Inflammatory macrophage treated with lipopolysaccharide for 4 hours (primary cell): ENCODE measurements around the gene TTLL10.

ENCODE experiments used
- DNase-seq: peaks from one replicate; pipeline ENCODE4 v3.0.0-alpha.2; 2020

TTLL10 gene

GRCh38 chr1:1225238-1225845, 51.7 kb downstream of the TTLL10 start:
- no peak for DNase-seq

DNA sequence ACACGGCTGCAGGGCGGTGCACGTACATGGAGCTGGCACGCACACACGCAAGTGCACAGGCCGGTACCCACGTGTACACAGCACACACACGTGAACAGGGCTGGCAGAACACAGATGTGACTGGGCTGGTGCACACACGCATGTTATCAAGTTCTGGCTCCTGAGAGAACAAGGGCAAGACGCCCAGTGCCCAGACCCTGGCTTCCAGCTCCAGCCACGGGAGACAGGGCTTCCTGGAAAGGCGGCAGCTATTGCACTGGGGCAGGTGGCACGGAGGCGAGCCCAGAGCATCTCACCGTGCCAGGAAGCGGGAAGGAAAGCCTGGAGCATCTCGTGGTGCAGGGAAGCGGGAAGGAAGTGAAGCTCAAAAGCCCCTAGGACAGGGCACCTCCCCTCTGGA, 52.2 kb downstream of the TTLL10 start:
- no peak for DNase-seq

- DNase-seq, result no peak
Observed at GRCh38 chr1:1226566-1227362, 53.1 kb downstream of the TTLL10 start.

DNA sequence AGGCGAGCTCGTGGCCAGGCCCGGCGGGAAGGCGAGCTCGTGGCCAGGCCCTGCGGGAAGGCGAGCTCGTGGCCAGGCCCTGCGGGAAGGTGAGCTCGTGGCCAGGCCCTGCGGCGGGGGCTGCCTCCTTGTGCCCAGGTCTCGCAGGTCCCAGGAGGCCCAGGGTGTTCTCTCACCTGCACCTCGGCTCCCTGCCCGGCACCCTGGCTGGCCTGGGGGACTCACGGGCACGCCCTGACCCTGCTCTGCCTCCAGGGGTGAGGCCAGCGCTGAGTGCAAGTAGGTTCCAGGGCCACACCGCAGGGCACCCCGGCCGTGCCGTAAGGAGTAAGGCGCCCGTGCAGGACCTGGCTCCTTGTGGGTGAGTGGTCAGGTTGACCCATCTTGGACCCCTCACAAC, 53.7 kb downstream of the TTLL10 start:
- DNase-seq, result no peak

GRCh38 chr1:1228187-1228586, 54.5 kb downstream of the TTLL10 start:
- no peak for DNase-seq

DNA sequence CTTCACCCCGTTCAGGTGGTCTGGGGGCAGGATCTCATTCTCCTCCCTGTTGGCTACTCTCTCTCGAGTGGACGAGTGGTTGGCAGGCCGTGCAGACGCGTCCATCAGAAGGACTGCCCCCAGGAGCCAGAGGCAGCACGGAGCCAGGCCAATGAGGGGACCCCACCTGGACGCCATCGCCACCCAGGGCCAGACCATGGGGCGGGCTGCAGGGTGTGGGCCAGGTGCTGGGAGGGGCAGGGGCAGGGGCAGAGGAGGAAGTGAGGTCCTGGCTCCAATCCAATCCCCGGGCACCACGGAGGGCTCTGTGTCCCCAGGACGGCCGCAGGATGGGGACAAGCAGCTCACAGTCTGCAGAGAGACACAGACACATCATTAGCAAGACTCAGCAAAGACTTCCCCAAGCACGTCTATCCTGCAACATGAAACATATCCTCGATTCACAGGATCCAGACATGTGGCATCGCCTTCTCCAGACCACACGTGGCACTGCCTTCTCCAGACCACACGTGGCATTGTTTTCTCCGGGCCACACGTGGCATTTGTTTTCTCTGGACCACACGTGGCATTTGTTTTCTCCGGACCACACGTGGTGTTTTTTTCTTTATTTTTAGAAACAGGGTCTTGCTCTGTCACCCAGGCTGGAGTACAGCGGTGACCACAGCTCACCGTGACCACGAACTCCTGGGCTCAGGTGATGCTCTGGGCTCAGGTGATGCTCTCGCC, 55.1 kb downstream of the TTLL10 start:
- no peak for DNase-seq

- no peak for DNase-seq
Observed at GRCh38 chr1:1229770-1230169, 56.1 kb downstream of the TTLL10 start.

DNA sequence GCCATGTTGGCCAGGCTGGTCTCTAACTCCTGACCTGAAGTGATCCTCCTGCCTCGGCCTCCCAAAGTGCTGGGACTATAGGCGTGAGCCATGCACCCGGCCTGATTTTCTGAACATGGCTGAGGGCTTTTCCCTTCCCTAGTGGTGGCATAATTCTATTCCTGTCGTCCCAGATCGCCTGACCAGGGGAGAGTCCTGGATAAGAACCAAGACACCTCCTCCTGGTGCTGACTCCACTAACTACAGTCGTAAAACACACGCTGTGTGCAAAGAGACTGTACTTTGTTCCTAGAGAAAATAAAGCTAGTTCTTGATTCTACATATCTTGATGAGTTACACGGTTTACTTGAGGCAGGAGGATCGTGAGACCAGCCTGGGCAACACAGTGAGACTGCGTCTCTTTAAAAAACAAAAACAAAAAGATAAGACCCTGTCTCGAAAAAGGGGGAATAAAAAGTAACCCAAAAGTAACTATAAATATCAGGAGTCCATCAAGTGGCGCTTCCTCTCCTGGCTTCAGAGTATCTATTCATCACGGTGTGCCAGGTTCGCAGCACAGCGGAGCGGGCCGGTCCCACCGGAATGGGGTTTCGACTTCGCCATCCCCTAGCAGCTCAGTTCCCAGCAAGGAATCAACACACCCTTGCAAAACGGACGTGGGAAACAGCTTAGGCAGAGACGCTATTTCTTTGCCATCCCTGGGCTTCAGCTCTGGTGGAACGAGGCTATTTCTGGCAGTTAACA, 57.1 kb downstream of the TTLL10 start:
- DNase-seq, result peak; percentile 43

DNA sequence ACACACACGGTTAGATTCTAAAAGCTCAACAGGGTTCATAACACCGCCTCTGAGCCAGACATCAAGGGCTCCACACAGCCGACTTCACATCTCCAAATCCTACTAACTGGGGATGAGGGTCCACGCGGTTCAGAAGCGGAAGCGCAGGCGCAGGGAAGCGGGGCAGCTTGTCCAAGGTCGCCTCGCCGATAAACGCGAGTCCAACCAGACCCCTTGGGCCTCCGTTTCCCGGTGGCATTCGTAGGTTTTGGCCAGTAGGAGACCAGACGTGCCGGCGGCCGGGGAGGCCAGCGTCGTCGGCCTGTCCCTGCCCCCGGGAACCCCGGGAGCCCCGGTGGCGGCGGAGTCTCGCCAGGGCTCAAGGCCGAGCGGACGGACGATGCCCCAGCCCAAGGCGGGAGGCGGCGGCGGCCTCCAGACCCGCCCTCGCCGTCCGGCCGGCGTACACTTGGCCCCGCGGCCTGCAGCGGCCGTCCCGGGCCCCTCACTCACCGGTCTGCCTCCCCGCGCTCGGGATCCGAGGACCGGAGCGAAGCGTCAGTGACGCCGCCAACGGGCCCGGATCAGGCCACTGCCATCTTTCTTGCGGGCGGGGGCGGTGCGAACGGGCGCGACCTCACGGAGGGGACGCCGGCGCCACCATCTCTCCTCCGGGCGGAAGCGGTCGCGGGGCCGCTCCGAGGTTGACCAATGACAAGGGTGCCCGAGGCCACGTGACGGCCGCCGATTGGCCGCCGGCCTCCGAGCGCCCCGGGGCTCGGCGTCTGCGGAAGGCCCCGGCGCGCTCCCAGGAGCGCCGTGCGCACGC, 57.9 kb downstream of the TTLL10 start, which contains the start of gene SDF4:
SDF4 (minus strand) TSS at position 602 of the 808 bp plus-strand sequence. CDS start 3,229 bp downstream, outside the sequence.
- peak; percentile 98 for DNase-seq

- DNase-seq, result no peak
Observed at GRCh38 chr1:1232208-1232795, 58.6 kb downstream of the TTLL10 start, which contains the start of gene B3GALT6. TSS of gene B3GALT6 (plus strand) at chr1:1232237. CDS start at chr1:1232279, 42 bp downstream.

- no peak for DNase-seq
Observed at GRCh38 chr1:1232796-1233566, 59.3 kb downstream of the TTLL10 start.

DNA sequence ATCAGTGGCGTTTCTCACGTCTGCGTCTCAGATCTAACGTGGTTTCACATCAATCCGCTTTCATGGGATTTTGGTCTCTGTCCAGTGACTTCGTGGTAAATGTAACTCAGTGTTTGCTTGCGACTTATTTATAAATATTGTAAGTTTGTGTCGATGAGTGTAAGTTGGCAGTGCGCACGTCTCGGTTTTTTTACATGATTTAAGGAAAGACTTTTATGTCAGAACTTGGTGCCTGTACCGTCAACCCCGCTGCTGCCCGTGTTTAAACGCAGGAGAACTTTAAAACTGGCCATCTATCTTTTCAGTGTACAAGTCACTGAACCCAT, 59.9 kb downstream of the TTLL10 start:
- no peak for DNase-seq

GRCh38 chr1:1234180-1234808, 60.6 kb downstream of the TTLL10 start:
- DNase-seq, result no peak

DNA sequence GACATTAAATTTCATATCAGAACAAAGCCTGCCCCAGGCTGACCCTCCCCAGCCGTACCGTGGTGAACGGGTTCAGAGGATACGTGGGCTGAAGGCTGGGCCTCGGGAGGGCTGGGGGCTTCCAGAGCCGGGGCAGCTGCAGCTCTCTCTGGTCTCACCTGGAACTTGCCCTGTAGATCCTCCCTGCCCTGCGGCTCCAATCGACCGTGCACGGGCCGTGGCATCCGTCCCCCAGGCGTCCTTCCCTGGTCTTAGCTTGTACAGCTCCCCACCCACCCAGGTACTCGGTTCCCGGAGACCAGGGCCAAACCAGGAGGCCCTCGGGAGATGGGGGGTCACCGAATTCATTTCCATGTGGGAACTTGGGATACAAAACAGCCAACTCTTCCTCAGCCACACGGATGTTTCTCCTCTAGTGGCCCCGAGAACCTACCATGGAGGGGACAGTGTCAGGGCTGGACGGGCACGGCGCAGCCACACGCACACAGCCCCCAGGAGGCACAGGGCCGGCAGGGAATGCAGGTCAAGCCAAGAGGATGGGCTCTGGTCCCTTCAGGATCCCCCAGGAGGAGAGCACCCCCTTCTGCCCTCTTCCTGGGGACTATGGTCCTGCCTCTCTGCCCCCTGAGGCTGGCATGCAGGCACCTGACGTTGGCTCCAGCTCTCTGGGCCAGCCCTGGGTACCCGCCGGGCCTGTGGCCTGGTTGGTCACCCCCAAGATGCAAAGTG, 61.5 kb downstream of the TTLL10 start:
- no peak for DNase-seq

DNA sequence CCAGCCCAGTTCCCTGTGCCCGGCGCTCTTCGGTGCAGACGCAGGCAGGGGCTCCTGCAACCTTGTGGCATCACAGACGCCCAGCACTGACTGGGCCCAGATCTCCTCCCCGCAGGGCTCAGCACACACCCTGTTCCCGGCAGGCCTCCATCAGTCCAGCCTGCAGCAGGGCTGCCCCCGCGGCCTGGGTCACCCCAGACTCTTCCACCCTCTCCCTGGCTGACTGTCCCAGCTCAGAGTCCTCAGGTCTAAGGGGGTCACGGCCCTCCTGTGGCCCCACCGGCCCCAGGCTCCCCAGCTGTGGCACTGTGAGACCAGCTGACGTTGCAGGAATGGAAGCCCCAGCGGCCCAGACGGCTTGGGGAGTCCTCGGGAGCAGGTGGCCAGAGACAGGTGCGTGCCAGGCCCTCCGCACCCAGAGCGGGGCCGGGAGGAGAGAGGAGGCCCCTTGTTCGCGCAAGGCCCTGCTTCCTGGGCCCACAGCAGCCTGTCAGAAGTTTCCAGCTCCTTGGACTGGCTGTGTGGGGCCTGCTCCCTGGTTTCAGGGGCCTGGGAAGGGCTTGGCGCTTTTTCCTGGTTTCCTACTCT, 62.6 kb downstream of the TTLL10 start:
- DNase-seq, result no peak

DNA sequence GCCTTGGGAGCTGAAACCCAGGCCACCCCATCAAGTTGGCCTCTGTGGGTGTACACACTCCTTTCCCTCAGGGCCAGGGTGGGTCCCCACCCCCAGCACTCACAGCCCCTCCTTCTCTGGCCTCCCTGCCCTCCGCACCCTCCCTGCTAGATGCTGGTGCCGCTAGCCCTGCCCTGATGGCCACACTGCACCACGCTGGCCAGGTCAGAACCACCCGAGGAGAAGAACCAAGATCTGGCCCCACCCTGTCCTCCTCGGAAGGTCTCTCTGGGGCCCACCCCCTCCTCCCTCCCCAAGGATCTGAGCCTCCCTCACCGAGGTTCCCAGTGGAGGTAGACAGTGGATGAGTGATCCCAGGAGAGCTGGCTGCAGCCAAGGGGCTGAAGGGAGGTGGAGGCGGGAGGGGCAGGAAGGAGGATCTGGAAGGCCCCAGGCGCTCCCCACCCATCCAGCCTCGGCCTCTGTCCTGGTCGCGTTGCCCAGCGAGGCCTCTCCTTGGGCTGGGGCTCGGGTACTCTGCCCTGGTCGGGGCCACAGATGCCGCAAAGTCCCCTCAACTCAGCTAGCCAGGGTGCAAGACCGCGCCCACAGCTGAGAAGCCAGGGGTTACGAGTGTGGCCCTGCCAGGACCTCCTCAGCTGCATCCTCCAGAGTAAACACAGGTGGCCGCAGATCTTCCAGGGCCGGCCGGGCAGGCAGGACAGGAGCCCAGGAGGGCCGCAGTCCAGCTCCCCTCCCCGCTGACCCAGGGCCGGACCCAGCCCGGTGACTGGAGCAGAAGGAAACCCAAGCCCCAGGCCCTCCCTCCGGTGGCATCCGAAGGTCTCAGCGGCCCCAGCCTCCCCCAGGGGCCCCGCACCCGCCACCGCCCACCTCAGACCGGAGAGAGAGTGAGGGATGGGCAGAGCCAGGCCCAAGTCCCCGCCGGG, 63.5 kb downstream of the TTLL10 start:
- DNase-seq, result no peak

GRCh38 chr1:1237874-1238701, 64.4 kb downstream of the TTLL10 start:
- no peak for DNase-seq
